ENCODE results near the gene PTPRJ.

GRCh38 chr11:48101044-48101733, 120.8 kb downstream of the PTPRJ start:
- TF ChIP-seq, protein P1, sequence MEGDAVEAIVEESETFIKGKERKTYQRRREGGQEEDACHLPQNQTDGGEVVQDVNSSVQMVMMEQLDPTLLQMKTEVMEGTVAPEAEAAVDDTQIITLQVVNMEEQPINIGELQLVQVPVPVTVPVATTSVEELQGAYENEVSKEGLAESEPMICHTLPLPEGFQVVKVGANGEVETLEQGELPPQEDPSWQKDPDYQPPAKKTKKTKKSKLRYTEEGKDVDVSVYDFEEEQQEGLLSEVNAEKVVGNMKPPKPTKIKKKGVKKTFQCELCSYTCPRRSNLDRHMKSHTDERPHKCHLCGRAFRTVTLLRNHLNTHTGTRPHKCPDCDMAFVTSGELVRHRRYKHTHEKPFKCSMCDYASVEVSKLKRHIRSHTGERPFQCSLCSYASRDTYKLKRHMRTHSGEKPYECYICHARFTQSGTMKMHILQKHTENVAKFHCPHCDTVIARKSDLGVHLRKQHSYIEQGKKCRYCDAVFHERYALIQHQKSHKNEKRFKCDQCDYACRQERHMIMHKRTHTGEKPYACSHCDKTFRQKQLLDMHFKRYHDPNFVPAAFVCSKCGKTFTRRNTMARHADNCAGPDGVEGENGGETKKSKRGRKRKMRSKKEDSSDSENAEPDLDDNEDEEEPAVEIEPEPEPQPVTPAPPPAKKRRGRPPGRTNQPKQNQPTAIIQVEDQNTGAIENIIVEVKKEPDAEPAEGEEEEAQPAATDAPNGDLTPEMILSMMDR (IDR thresholded peaks at IDR 0.05): no peak
- no peak for TF ChIP-seq POLR2AphosphoS5 (IDR thresholded peaks at IDR 0.05)

All from sigmoid colon (tissue), 4 donors.